Vagina (tissue), 2 donors: ENCODE measurements around the gene IFT81. TPM values are rescaled to one million over a fixed set of nuclear protein-coding genes. Genes with fewer than 3 reads are reported as not detected.

Source experiments
- DNase-seq, 2 donors: peaks; one replicate each; pipeline ENCODE4 v3.0.0-alpha.2; 2017; ENCODE audit errors: extremely low spot score in 2 of 2
- H3K27ac ChIP-seq: fragments of 200-600 bp; sonication (generic); one replicate; pipeline ENCODE4 v1.5.1; 2019
- H3K27me3 ChIP-seq: fragments of 200-600 bp; sonication (generic); one replicate; pipeline ENCODE4 v1.5.1; 2019
- H3K36me3 ChIP-seq, 2 donors: fragments of 200-600 bp; sonication (generic); one replicate each; pipeline ENCODE4 v1.5.1; 2017 to 2019
- H3K4me1 ChIP-seq: fragments of 200-600 bp; sonication (generic); one replicate; pipeline ENCODE4 v1.5.1; 2019
- H3K4me3 ChIP-seq, 2 donors: fragments of 200-600 bp; sonication (generic); 1 replicate in 1 of 2; 2 replicates in 1 of 2; pipeline ENCODE4 v1.5.1; 2016 to 2019
- H3K9me3 ChIP-seq: fragments of 200-600 bp; sonication (generic); one replicate; pipeline ENCODE4 v1.5.1; 2019
- POLR2A ChIP-seq, 2 donors: fragments of 450-650 bp; IDR thresholded peaks; one replicate each; pipeline ENCODE4 v1.6.1; 2017; ENCODE audit warnings: antibody characterized with exemption in 2 of 2, mild to moderate bottlenecking in 2 of 2, moderate library complexity in 2 of 2
- POLR2AphosphoS5 ChIP-seq, 2 donors: sonication (generic); formaldehyde crosslinking; IDR thresholded peaks; one replicate each; pipeline ENCODE4 v1.9.0; 2017; ENCODE audit warnings: antibody characterized with exemption in 2 of 2, mild to moderate bottlenecking in 2 of 2, low read depth in 1 of 2; ENCODE audit not compliant: insufficient read depth in 1 of 2
- intact Hi-C: fragments of 100-400 bp; cut with DNase I; formaldehyde crosslinking; loops from one replicate; pipeline ENCODE4 v1.15.1; 2023
- total RNA-seq: library from RNA; depleted of rRNA; stranded (reverse); fragments of >200 nt; gene quantifications from one replicate; pipeline ENCODE4 v1.2.3, GENCODE V29; 2016
- TF ChIP-seq, protein P1 (sequence below), 3 experiments: fragments of 450-650 bp in 2 of 3; fragments of 200-600 bp in 1 of 3; sonication (generic) in 1 of 3; IDR thresholded peaks; one replicate each; pipeline ENCODE4 v1.5.1; 2017 to 2019; ENCODE audit warnings: antibody characterized with exemption in 3 of 3, mild to moderate bottlenecking in 2 of 3, moderate library complexity in 2 of 3

IFT81 gene
- total RNA-seq, 1 donor from 2014 or later = 18.2 TPM

DNA sequence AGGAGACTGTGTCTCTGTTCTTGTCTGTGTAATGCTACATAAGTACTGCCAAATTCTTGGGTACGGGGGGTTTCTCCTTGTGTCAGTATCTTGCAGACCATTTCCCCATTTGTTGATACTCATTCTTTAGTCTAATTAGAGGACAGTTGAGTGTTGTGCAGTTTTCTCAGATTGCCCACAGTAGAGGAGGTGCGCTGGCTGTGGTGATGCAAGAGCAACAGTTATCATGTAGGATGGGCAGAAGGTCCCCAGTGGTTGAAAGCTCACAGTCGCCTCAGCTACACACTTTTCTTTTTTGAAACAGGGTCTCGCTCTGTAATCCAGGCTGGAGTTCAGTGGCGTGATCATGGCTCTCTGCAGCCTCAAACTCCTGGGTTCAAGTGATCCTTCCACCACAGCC is 119.1 kb downstream of the IFT81 start:
- DNase-seq = no peak
- intact Hi-C loops = no loop called here
- Histone ChIP-seq H3K4me1 (peaks cover 24% of the 10 kb centered on the region), H3K36me3 (no peaks in the 10 kb centered on the region), H3K4me3 (no peak overlapping the region), H3K27me3 (no peaks in the 10 kb centered on the region), H3K27ac (no peak overlapping the region), H3K9me3 (no peaks in the 10 kb centered on the region)
- TF ChIP-seq POLR2AphosphoS5 (IDR thresholded peaks at IDR 0.05; ENCODE audit: insufficient read depth in 1 of 2, low read depth in 1 of 2) (no peak), POLR2A (IDR thresholded peaks at IDR 0.05) (no peak)
- TF ChIP-seq, protein P1, sequence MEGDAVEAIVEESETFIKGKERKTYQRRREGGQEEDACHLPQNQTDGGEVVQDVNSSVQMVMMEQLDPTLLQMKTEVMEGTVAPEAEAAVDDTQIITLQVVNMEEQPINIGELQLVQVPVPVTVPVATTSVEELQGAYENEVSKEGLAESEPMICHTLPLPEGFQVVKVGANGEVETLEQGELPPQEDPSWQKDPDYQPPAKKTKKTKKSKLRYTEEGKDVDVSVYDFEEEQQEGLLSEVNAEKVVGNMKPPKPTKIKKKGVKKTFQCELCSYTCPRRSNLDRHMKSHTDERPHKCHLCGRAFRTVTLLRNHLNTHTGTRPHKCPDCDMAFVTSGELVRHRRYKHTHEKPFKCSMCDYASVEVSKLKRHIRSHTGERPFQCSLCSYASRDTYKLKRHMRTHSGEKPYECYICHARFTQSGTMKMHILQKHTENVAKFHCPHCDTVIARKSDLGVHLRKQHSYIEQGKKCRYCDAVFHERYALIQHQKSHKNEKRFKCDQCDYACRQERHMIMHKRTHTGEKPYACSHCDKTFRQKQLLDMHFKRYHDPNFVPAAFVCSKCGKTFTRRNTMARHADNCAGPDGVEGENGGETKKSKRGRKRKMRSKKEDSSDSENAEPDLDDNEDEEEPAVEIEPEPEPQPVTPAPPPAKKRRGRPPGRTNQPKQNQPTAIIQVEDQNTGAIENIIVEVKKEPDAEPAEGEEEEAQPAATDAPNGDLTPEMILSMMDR (IDR thresholded peaks at IDR 0.05) = no peak

DNA sequence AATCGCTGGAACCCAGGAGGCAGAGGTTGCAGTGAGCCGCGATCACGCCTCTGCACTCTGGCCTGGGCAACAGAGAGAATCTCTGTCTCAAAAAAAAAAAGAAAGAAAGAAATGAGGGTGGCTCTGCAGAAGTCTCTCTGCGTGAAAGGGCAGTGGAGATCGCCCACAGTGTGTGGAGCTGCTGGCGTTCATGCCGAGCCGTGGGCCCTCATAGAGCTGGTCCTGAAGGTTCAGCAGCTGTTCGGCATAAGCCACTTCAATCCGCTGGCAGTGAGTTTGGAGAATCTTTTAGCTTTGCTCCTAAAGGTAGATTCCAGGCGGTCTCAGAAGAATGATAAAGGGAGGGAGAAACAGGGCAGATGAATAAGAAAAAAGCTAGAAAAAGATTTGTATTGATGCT is 120.2 kb downstream of the IFT81 start:
- TF ChIP-seq, protein P1 (IDR thresholded peaks at IDR 0.05) = no peak
- TF ChIP-seq POLR2AphosphoS5 (IDR thresholded peaks at IDR 0.05; ENCODE audit: insufficient read depth in 1 of 2, low read depth in 1 of 2) (no peak), POLR2A (IDR thresholded peaks at IDR 0.05) (no peak)
- Histone ChIP-seq H3K27me3 (no peaks in the 10 kb centered on the region), H3K4me1 (peaks cover 33% of the 10 kb centered on the region), H3K27ac (no peak overlapping the region), H3K4me3 (no peak overlapping the region), H3K36me3 (no peaks in the 10 kb centered on the region), H3K9me3 (no peaks in the 10 kb centered on the region)
- no peak for DNase-seq
- intact Hi-C loops = no loop called here

GRCh38 chr12:110244829-110245228 is 120.7 kb downstream of the IFT81 start:
- H3K36me3 ChIP-seq = no peaks in the 10 kb centered on the region
- TF ChIP-seq POLR2A (IDR thresholded peaks at IDR 0.05) (no peak), POLR2AphosphoS5 (IDR thresholded peaks at IDR 0.05; ENCODE audit: insufficient read depth in 1 of 2, low read depth in 1 of 2) (no peak)
- TF ChIP-seq, protein P1 (IDR thresholded peaks at IDR 0.05) = no peak
- H3K9me3 ChIP-seq = no peaks in the 10 kb centered on the region
- H3K4me1 ChIP-seq = peaks cover 38% of the 10 kb centered on the region
- H3K27me3 ChIP-seq = no peaks in the 10 kb centered on the region
- intact Hi-C loops = no loop called here
- no peak for DNase-seq
- H3K4me3 ChIP-seq = no peak overlapping the region
- H3K27ac ChIP-seq = no peak overlapping the region

- Histone ChIP-seq H3K27ac (no peak overlapping the region), H3K36me3 (no peaks in the 10 kb centered on the region), H3K9me3 (no peaks in the 10 kb centered on the region), H3K4me1 (peaks cover 43% of the 10 kb centered on the region), H3K27me3 (no peaks in the 10 kb centered on the region), H3K4me3 (no peak overlapping the region)
- intact Hi-C loops = no loop called here
- no peak for DNase-seq
- TF ChIP-seq, protein P1 (IDR thresholded peaks at IDR 0.05) = no peak
- no peak for TF ChIP-seq POLR2A (IDR thresholded peaks at IDR 0.05)
- no peak for TF ChIP-seq POLR2AphosphoS5 (IDR thresholded peaks at IDR 0.05; ENCODE audit: insufficient read depth in 1 of 2, low read depth in 1 of 2)
Observed at GRCh38 chr12:110245369-110245772, 121.2 kb downstream of the IFT81 start.

GRCh38 chr12:110246636-110247339 is 122.6 kb downstream of the IFT81 start:
- Histone ChIP-seq H3K9me3 (no peaks in the 10 kb centered on the region), H3K4me3 (no peak overlapping the region), H3K4me1 (peaks cover 53% of the 10 kb centered on the region), H3K36me3 (no peaks in the 10 kb centered on the region), H3K27me3 (no peaks in the 10 kb centered on the region), H3K27ac (peak overlapping the region; percentile 78)
- intact Hi-C loops = no loop called here
- TF ChIP-seq, protein P1 (IDR thresholded peaks at IDR 0.05) = no peak
- TF ChIP-seq POLR2A (IDR thresholded peaks at IDR 0.05) (no peak), POLR2AphosphoS5 (IDR thresholded peaks at IDR 0.05; ENCODE audit: insufficient read depth in 1 of 2, low read depth in 1 of 2) (no peak)
- peak in 1 of 2 donors; percentile 27 for DNase-seq
